NCI-H446 (cell line): ENCODE measurements around the gene MAGI1.
A peak's percentile ranks its signal among the peaks of the same experiment; 100 is the strongest.

Source experiments
- DNase-seq, 2 experiments: peaks; one replicate each; lab custom pipeline; 2025; lab: John Stamatoyannopoulos, UW

The MAGI1 gene

GRCh38 chr3:65666448-65667091 is 372.1 kb downstream of the MAGI1 start:
- no peak for DNase-seq

- DNase-seq = no peak
Observed at GRCh38 chr3:65665915-65666314, 372.8 kb downstream of the MAGI1 start.

GRCh38 chr3:65664931-65665330 is 373.8 kb downstream of the MAGI1 start:
- no peak for DNase-seq

- DNase-seq = no peak
Observed at GRCh38 chr3:65664446-65664845, 374.3 kb downstream of the MAGI1 start.

- no peak for DNase-seq
Observed at GRCh38 chr3:65662095-65662494, 376.6 kb downstream of the MAGI1 start.

GRCh38 chr3:65660000-65660598 is 378.6 kb downstream of the MAGI1 start:
- DNase-seq = no peak

- DNase-seq = no peak
Observed at GRCh38 chr3:65659396-65659795, 379.3 kb downstream of the MAGI1 start.

- DNase-seq = no peak
Observed at GRCh38 chr3:65658401-65658800, 380.3 kb downstream of the MAGI1 start.

GRCh38 chr3:65655061-65655460 is 383.7 kb downstream of the MAGI1 start:
- DNase-seq = no peak

GRCh38 chr3:65653731-65654130 is 385.0 kb downstream of the MAGI1 start:
- DNase-seq = no peak

GRCh38 chr3:65650247-65650646 is 388.5 kb downstream of the MAGI1 start:
- DNase-seq = no peak

GRCh38 chr3:65647369-65647768 is 391.3 kb downstream of the MAGI1 start:
- no peak for DNase-seq

- DNase-seq = peak in 1 of 2 experiments; percentile 43
Observed at GRCh38 chr3:65642883-65643282, 395.8 kb downstream of the MAGI1 start.

GRCh38 chr3:65641777-65642176 is 396.9 kb downstream of the MAGI1 start:
- DNase-seq = no peak

- DNase-seq = no peak
Observed at GRCh38 chr3:65641045-65641444, 397.7 kb downstream of the MAGI1 start.

- no peak for DNase-seq
Observed at GRCh38 chr3:65639444-65639843, 399.3 kb downstream of the MAGI1 start.

GRCh38 chr3:65638301-65638700 is 400.4 kb downstream of the MAGI1 start:
- no peak for DNase-seq

GRCh38 chr3:65636326-65636725 is 402.4 kb downstream of the MAGI1 start:
- DNase-seq = peak; percentile 23 to 46

GRCh38 chr3:65635657-65636056 is 403.1 kb downstream of the MAGI1 start:
- DNase-seq = no peak

GRCh38 chr3:65633018-65633638 is 405.6 kb downstream of the MAGI1 start:
- no peak for DNase-seq

GRCh38 chr3:65632414-65632813 is 406.3 kb downstream of the MAGI1 start:
- DNase-seq = no peak

- DNase-seq = no peak
Observed at GRCh38 chr3:65628978-65629377, 409.7 kb downstream of the MAGI1 start.

GRCh38 chr3:65627062-65627461 is 411.7 kb downstream of the MAGI1 start:
- no peak for DNase-seq

GRCh38 chr3:65625305-65625704 is 413.4 kb downstream of the MAGI1 start:
- DNase-seq = no peak
